Measurements from ENCODE around the gene POLG2. TPM values are rescaled to one million over a fixed set of nuclear protein-coding genes. Genes with fewer than 3 reads are reported as not detected.

POLG2 gene
- total RNA-seq = 10 to 100 TPM; 32.6 to 61.1 TPM

DNA sequence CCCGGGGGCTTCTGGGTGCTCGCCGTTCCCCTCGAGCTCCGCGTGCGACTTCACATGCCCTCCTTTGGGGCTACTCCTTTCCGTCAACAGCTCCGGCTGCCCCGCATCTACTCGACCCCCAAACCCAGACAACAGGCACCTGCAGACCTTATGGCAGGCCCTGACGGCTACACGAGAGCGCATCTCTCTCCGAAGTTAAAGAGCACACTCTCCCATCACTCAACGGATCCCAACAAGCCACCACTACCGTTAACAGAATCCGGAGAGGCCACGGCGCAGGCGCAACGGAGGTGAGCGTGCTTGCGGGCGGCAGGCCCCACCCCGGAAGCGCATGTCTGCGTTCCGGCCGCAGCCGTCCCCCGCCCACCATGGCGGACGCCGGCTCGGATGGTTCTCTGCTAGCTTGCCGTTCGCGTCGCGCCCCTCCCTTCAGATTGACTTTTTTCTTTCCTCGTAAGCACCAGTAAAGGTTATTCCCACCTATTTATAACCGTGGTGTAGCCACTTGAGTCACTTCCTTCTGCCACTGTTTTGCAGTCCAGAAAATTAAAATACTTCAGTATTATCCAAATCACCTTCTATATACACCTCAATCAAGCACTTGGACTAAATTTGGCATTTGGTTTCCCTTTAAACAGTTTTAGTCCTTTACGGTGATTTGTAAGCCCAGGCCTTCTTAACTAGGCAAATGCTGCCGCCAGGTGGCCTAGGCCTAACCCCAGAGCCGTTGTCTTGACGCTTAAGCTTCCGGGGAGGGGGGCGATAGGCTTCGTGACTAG lies at the start of gene POLG2:
Gene POLG2 (minus strand): TSS at position 269 of the 779 bp plus-strand sequence. CDS start 86 bp downstream, at position 183.
- ATAC-seq (peak; percentile 94 to 96), DNase-seq (ENCODE audit: low spot score) (peak; percentile 95)
- H3K36me3 Mint-ChIP-seq = peaks cover 40% of the 10 kb centered on the region
- peak within 1 kb of the TSS; percentile 99 for H3K27ac Mint-ChIP-seq
- no peaks in the 10 kb centered on the region for H3K9me3 Mint-ChIP-seq
- H3K4me1 Mint-ChIP-seq (ENCODE audit: low read depth in 2 of 2) = peaks cover 65 to 76% of the 10 kb centered on the region in 2 donors
- peak within 1 kb of the TSS; percentile 98 for H3K4me3 Mint-ChIP-seq
- no peaks in the 10 kb centered on the region for H3K27me3 Mint-ChIP-seq

DNA sequence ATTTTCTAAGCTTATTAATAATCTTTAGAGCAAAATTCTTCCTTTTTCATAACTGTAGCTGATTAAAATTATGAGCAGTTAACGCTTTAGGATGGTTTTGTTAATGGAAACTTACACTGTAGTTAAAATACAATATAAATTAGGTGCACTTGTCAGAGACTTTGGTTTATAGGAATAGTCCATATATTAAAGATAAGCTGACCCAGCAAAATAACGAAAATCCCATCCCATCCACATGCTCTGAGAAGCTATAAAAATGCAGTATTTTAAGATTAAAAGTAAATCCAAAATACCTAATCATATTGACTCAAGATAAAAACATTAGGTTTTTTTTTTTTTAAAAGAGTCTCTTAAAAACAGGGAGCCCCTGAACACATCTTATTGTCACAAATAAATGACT lies 47.9 kb upstream of the POLG2 start:
- Mint-ChIP-seq H3K4me3 (no peak overlapping the region), H3K36me3 (peaks cover 8% of the 10 kb centered on the region), H3K27me3 (no peaks in the 10 kb centered on the region), H3K9me3 (no peaks in the 10 kb centered on the region), H3K27ac (no peak overlapping the region), H3K4me1 (ENCODE audit: low read depth in 2 of 2) (no peaks in the 10 kb centered on the region)
- DNase-seq (ENCODE audit: low spot score) = no peak
- no peak for ATAC-seq

DNA sequence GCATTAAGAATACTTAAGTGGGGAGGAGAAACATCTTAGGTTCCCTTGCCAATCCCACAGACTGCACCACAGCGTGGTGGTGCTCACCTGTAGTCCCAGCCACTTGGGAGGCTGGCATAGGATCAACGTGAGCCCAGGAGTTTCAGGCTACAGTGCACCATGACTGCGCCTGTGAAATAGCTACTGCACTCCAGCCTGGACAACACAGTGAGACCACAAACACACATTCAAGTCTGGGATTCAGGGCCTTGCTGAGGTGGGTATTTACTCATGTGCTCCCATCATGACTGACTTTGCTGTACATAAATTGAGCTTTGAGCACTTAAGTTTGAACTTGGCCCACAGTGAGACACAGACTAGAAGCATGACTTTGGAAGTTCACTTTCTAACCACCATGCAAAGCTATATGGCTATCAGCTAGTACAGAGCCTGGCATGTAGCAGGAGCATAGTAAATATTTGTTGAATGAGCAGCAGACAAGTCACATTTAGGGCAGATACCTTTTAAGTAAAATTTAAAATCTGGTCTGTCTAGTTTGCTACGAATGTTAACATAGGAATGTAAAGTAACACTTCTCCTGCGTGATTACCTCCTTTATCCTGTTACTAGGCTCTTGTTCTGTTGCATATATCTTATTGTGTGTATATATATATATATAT lies 43.4 kb upstream of the POLG2 start:
- DNase-seq (ENCODE audit: low spot score) (no peak), ATAC-seq (no peak)
- Mint-ChIP-seq H3K27me3 (no peaks in the 10 kb centered on the region), H3K27ac (no peak overlapping the region), H3K9me3 (no peaks in the 10 kb centered on the region), H3K4me1 (ENCODE audit: low read depth in 2 of 2) (peaks cover 3 to 4% of the 10 kb centered on the region in 2 donors), H3K4me3 (no peak overlapping the region), H3K36me3 (peaks cover 16% of the 10 kb centered on the region)

DNA sequence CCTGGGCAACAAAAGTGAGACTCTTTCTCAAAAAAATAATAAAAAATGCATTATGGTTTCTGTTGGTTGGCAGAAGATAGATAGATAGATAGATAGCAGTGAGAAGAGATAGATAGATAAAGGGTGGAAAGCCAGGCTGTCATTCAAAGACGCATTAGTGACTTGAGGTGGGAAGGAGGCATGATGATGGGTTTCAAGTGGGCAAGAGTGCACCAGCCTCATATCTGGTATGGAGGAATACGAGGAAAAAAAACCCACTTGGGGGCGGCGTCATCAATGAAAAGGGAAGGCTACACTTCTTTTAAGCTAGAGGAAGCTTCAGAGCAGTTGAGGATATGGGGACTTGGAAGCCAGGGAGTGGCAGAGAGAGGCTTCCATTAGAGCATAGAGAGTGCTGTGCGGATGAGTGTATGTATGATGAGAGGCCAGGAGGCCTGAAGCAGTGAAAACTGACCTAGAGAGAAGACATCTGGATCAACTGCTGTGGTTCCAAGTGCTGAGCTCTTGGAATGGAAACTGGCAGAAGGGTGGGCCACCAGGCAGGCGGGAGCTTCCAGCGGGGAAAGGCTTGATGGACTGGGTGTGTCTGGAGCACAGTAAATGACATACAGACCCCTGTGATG lies 41.8 kb upstream of the POLG2 start:
- Mint-ChIP-seq H3K27me3 (no peaks in the 10 kb centered on the region), H3K9me3 (no peaks in the 10 kb centered on the region), H3K27ac (peak overlapping the region; percentile 5 to 20), H3K36me3 (peaks cover 12% of the 10 kb centered on the region), H3K4me1 (ENCODE audit: low read depth in 2 of 2) (peaks cover 3 to 4% of the 10 kb centered on the region in 2 donors), H3K4me3 (no peak overlapping the region)
- DNase-seq (ENCODE audit: low spot score) (no peak), ATAC-seq (no peak)

DNA sequence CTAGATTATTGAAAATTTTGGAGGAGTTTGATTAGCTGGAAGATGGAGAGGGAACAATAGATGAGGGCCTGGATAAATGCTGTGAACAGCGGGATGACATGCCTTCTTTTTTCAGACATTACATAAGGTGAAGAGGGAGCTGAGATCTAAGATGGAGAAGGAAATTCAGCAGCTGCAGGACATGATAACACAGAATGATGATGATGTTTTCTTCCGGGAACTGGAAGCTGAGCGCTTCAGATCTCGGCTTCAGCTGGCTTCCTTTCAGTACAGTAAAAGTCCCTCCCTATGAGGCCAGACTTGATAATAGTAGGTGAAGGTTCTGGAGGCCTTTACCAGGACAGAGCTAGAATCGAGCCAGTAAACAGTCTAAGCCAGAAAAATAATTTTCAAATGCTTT lies 40.6 kb upstream of the POLG2 start:
- H3K27ac Mint-ChIP-seq = peak overlapping the region in 1 of 2 donors; percentile 13
- H3K4me3 Mint-ChIP-seq = no peak overlapping the region
- ATAC-seq = no peak
- DNase-seq (ENCODE audit: low spot score) = no peak
- peaks cover 3 to 4% of the 10 kb centered on the region in 2 donors for H3K4me1 Mint-ChIP-seq (ENCODE audit: low read depth in 2 of 2)
- H3K36me3 Mint-ChIP-seq = peaks cover 17% of the 10 kb centered on the region
- H3K27me3 Mint-ChIP-seq = no peaks in the 10 kb centered on the region
- no peaks in the 10 kb centered on the region for H3K9me3 Mint-ChIP-seq

DNA sequence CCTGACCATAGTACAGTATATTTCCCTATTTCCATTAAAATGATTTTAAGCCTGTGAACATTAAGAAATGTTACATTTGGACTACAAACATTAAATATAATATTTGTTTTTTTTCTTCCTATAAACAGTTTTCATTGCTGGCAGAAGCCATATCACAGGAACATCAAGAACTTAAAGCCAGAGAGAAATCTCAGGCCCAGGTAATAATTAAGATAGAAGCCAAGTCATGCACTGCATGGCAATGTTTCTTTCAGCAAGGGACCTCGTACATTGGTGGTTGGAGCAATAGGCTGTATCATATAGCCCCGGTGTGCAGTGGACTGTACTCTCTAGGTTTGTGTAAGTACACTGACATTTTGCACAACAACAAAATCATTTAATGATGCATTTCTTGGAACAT lies 40.1 kb upstream of the POLG2 start:
- Mint-ChIP-seq H3K4me1 (ENCODE audit: low read depth in 2 of 2) (peaks cover 3 to 4% of the 10 kb centered on the region in 2 donors), H3K9me3 (no peaks in the 10 kb centered on the region), H3K36me3 (peaks cover 17% of the 10 kb centered on the region), H3K4me3 (no peak overlapping the region), H3K27ac (peak overlapping the region in 1 of 2 donors; percentile 13), H3K27me3 (no peaks in the 10 kb centered on the region)
- no peak for ATAC-seq
- no peak for DNase-seq (ENCODE audit: low spot score)

DNA sequence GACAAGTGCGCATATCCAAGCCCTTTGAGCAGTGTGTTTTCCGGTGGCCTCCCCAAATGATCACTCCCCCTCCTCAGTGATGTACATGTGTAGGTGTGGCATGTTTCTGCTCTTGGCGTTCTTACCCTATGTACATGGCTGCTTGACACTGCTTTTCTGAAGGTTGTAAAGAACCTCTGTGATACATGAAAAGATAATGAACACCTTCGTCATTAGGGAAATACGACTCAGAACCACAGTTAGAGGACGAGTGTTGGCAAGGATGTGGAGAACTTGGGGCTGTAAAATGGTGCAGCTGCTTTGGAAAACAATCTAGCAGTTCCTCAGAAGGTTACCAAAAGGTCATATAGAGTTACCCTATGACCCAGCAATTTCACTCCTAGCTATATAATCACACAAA lies 38.5 kb upstream of the POLG2 start:
- H3K4me1 Mint-ChIP-seq (ENCODE audit: low read depth in 2 of 2) = peaks cover 3 to 4% of the 10 kb centered on the region in 2 donors

DNA sequence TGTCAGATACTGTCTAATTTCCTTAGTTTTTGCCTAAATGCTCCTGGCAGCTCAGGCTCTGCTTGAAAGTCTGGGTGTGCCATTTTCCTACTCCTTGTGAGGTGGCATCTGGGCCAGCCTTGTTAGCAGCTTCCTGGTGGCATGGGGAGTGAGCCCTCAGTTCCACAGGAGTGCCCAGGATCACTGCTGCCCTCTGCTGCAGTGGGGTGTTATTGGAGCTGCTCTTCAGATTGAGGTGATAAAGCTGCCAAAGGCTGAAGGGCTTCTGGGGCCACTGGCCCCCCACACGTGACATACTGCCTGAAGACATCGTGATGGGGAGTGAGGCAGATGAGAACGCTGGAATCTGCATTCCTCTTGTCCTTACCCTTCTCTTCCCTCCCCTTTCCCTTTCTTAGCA lies 37.3 kb upstream of the POLG2 start:
- ATAC-seq (no peak), DNase-seq (ENCODE audit: low spot score) (no peak)
- H3K27ac Mint-ChIP-seq = peak overlapping the region; percentile 12 to 64
- H3K9me3 Mint-ChIP-seq = no peaks in the 10 kb centered on the region
- H3K36me3 Mint-ChIP-seq = peaks cover 32% of the 10 kb centered on the region
- H3K4me1 Mint-ChIP-seq (ENCODE audit: low read depth in 2 of 2) = peaks cover 3 to 4% of the 10 kb centered on the region in 2 donors
- no peak overlapping the region for H3K4me3 Mint-ChIP-seq
- no peaks in the 10 kb centered on the region for H3K27me3 Mint-ChIP-seq

More for the DNA sequence above, 38.5 kb upstream of the POLG2 start:
- Mint-ChIP-seq H3K36me3 (peaks cover 25% of the 10 kb centered on the region), H3K27ac (no peak overlapping the region), H3K27me3 (no peaks in the 10 kb centered on the region), H3K4me3 (no peak overlapping the region), H3K9me3 (no peaks in the 10 kb centered on the region)
- no peak for ATAC-seq
- DNase-seq (ENCODE audit: low spot score) = no peak

DNA sequence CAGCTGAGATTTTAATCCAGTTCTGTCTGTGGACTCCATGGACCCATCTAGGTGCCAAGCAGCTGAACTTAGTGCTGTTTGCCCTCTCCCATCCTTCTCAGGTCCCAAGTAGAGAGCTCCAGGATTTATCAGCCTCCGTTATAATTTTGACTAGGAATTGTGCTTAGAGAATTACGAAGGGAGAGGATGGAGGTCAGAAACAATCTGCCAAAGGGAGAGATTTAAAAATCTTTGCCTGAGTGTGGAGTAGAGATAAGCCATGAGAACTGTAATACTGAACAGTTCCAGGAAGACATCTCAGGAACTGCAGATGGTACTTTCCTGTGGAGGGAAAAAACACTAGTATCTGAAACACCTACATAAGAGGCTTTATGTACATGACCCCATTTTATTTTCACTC lies 36.9 kb upstream of the POLG2 start:
- H3K9me3 Mint-ChIP-seq = no peaks in the 10 kb centered on the region
- no peak overlapping the region for H3K4me3 Mint-ChIP-seq
- ATAC-seq (no peak), DNase-seq (ENCODE audit: low spot score) (no peak)
- H3K27ac Mint-ChIP-seq = peak overlapping the region; percentile 27 to 64
- peaks cover 36% of the 10 kb centered on the region for H3K36me3 Mint-ChIP-seq
- no peaks in the 10 kb centered on the region for H3K27me3 Mint-ChIP-seq
- peaks cover under 1 to 4% of the 10 kb centered on the region in 2 donors for H3K4me1 Mint-ChIP-seq (ENCODE audit: low read depth in 2 of 2)

DNA sequence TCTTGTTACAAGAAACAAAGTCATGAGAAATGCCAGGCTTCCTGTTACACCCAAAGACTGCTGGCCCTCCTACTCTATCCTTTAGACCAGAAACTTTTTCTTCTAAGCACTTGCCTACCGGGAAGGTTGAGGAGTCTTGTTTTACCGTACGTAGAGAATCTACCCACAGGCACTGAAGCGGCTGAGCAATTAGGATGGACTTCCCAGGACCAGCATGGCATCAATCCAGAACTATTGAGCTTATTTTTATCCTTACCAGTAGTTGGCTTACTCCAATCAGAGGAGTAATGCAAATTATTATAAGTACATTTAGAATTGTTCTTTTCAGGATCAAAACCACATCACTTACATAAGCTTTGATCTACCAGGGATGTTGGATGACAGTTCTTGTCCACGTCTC lies 35.6 kb upstream of the POLG2 start:
- DNase-seq (ENCODE audit: low spot score) (no peak), ATAC-seq (no peak)
- Mint-ChIP-seq H3K4me1 (ENCODE audit: low read depth in 2 of 2) (no peaks in the 10 kb centered on the region), H3K9me3 (no peaks in the 10 kb centered on the region), H3K27me3 (no peaks in the 10 kb centered on the region), H3K4me3 (no peak overlapping the region), H3K27ac (peak overlapping the region in 1 of 2 donors; percentile 27), H3K36me3 (peaks cover 41% of the 10 kb centered on the region)

DNA sequence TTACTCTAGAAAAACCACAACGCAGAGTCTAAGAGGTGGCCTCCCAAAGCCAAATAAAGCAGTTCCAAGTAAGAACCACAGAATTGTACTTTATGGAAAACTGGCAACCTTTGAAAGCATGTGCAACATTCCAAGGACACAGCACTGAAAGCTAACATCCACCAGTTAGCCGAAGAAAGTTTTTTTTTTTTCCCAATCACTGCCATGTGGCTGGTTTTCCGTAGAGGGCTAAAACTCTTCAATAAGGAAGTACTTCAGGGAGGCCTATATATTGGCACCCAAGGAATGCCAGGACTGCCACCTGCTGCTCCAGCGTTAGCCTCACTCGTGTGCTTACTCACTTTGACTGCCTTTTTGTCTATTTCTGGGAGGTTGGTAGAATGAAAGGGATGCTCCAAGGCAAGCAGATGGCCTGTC lies 35.1 kb upstream of the POLG2 start:
- no peak overlapping the region for H3K27ac Mint-ChIP-seq
- DNase-seq (ENCODE audit: low spot score) = no peak
- H3K27me3 Mint-ChIP-seq = no peaks in the 10 kb centered on the region
- H3K9me3 Mint-ChIP-seq = no peaks in the 10 kb centered on the region
- no peak overlapping the region for H3K4me3 Mint-ChIP-seq
- peaks cover 40% of the 10 kb centered on the region for H3K36me3 Mint-ChIP-seq
- no peaks in the 10 kb centered on the region for H3K4me1 Mint-ChIP-seq (ENCODE audit: low read depth in 2 of 2)
- no peak for ATAC-seq

DNA sequence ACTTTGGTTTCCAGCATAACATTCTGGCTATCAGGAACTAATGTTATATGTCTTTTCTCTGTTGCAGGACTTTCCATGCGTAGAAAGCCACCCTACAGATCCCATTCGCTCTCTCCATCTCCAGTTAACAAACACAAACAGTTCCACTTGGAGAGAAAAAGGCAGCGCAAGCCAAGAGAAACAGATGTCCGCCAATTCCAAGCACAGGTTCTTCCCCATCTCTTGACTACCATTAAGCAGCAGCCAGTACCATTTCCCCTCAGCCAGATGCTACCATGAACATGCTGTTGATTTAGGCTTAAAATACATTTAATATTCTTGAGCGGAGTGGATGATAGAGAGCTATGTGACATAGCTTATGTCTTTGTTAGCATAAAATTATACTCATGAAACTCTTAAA lies 32.4 kb upstream of the POLG2 start:
- DNase-seq (ENCODE audit: low spot score) (no peak), ATAC-seq (no peak)
- H3K27ac Mint-ChIP-seq = no peak overlapping the region
- no peaks in the 10 kb centered on the region for H3K4me1 Mint-ChIP-seq (ENCODE audit: low read depth in 2 of 2)
- H3K4me3 Mint-ChIP-seq = no peak overlapping the region
- H3K36me3 Mint-ChIP-seq = peaks cover 47% of the 10 kb centered on the region
- H3K27me3 Mint-ChIP-seq = no peaks in the 10 kb centered on the region
- no peaks in the 10 kb centered on the region for H3K9me3 Mint-ChIP-seq

DNA sequence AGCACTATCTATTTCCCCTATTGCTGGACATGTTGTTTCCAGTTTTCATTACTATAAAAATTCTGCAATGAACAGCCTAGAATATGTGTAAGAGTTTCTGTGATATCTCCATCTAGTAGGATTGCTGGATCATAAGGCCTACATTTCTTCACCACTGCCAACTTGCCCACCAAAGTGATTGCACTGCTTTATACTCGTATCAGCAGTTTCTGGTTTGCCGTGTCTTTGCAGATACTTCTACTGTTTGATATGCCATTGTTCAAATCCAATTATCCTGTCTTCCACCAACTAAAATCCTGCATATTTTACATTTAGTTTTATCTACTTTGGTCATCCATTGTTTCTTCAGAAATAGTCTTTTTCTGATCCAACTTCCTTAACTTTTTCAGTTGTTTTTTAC lies 31.1 kb upstream of the POLG2 start:
- H3K36me3 Mint-ChIP-seq = peaks cover 53% of the 10 kb centered on the region
- H3K4me3 Mint-ChIP-seq = no peak overlapping the region
- H3K9me3 Mint-ChIP-seq = no peaks in the 10 kb centered on the region
- no peak overlapping the region for H3K27ac Mint-ChIP-seq
- no peaks in the 10 kb centered on the region for H3K27me3 Mint-ChIP-seq
- H3K4me1 Mint-ChIP-seq (ENCODE audit: low read depth in 2 of 2) = no peaks in the 10 kb centered on the region
- ATAC-seq (no peak), DNase-seq (ENCODE audit: low spot score) (no peak)

DNA sequence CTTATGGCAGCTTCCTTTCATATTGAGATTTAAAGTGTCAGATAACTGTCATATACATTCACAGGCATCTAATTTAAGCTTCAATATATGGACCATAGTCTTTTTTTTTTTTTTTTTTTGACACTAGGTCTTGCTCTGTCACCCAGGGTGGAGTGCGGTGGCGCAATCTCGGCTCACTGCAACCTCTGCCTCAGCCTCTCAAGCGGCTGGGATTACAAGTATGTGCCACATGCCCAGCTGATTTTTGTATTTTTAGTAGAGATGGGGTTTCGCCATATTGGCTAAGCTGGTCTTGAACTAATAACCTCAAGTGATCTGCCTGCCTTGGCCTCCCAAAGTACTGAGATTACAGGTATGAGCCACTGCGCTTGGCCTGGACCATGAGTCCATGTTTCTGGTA lies 23.5 kb upstream of the POLG2 start:
- Mint-ChIP-seq H3K36me3 (peaks cover 18% of the 10 kb centered on the region), H3K9me3 (no peaks in the 10 kb centered on the region), H3K4me1 (ENCODE audit: low read depth in 2 of 2) (peaks cover 0 to 5% of the 10 kb centered on the region in 2 donors), H3K27ac (no peak overlapping the region), H3K27me3 (no peaks in the 10 kb centered on the region), H3K4me3 (no peak overlapping the region)
- DNase-seq (ENCODE audit: low spot score) = no peak
- ATAC-seq = no peak
